ENCODE measurements around the gene DLGAP1. TPM values are rescaled to one million over a fixed set of nuclear protein-coding genes. Genes with fewer than 3 reads are reported as not detected.

Gene DLGAP1
- total and polyA plus RNA-seq, 2 of the 4 experiments (the other 2 are of a cell fraction): under 0.01 to 0.09 TPM

GRCh38 chr18:3525870-3526420 lies 929.2 kb downstream of the DLGAP1 start (continued):
- no peak for TF ChIP-seq CTCF (conservative IDR thresholded peaks at IDR 0.05; ENCODE audit: low read depth, low read length)
- TF ChIP-seq NFE2L2 (IDR thresholded peaks at IDR 0.05; ENCODE audit: low read depth, low read length): no peak

GRCh38 chr18:3524706-3525105 lies 930.4 kb downstream of the DLGAP1 start:
- Histone ChIP-seq H3K4me1 (ENCODE audit: control insufficient read depth, insufficient read depth, low read length) (peaks cover 2% of the 10 kb centered on the region; the same call in 1 of the 2 replicates), H3K4me3 (ENCODE audit: insufficient read depth, low read depth, low read length) (no peak overlapping the region), H2BK5ac (ENCODE audit: low read depth, low read length, poor library complexity, severe bottlenecking) (no peak overlapping the region), H4K5ac (ENCODE audit: low read depth, low read length) (no peak overlapping the region), H3K27ac (ENCODE audit: insufficient read depth, low read length) (no peak overlapping the region), H3K9ac (ENCODE audit: low read depth, low read length) (no peak overlapping the region), H4K20me1 (ENCODE audit: insufficient read depth, low read length) (no peaks in the 10 kb centered on the region), H2BK120ac (ENCODE audit: low read depth, low read length) (no peak overlapping the region), H3K27me3 (ENCODE audit: control insufficient read depth, insufficient read depth, low read length) (peaks cover 12% of the 10 kb centered on the region), H3K4ac (ENCODE audit: low read depth, low read length) (no peak overlapping the region), H4K8ac (ENCODE audit: low read depth in 2 of 2, low read length in 2 of 2) (no peak overlapping the region), H2AK9ac (replicated peaks; ENCODE audit: low read depth, low read length, poor library complexity) (no peak overlapping the region), H2BK20ac (ENCODE audit: low read depth, low read length) (no peak overlapping the region), H2AK5ac (ENCODE audit: low read depth, low read length) (no peak overlapping the region), H3K4me2 (ENCODE audit: low read depth, low read length) (no peak overlapping the region), H3K18ac (ENCODE audit: low read depth, low read length) (no peak overlapping the region), H3K23ac (ENCODE audit: low read depth, low read length) (no peak overlapping the region), H3K14ac (replicated peaks; ENCODE audit: low read depth, low read length) (no peak overlapping the region), H3K9me3 (ENCODE audit: control insufficient read depth, insufficient read depth, low read length) (peaks cover 3% of the 10 kb centered on the region; the same call in 1 of the 2 replicates), H2BK15ac (ENCODE audit: low read depth, low read length) (no peak overlapping the region), H3K9me1 (ENCODE audit: insufficient read depth, low read length) (no peaks in the 10 kb centered on the region), H3K79me1 (ENCODE audit: low read depth in 1 of 2, low read length in 2 of 2) (no peaks in the 10 kb centered on the region), H4K91ac (ENCODE audit: insufficient read depth, low read depth, low read length) (no peak overlapping the region), H3K56ac (ENCODE audit: extremely low read depth, insufficient read depth, low read length) (no peak overlapping the region), H3K36me3 (ENCODE audit: control insufficient read depth, insufficient read depth, low read length) (no peaks in the 10 kb centered on the region), H2AFZ (replicated peaks; ENCODE audit: low read length, poor library complexity) (no peak overlapping the region)
- DNase-seq: no peak
- intact Hi-C loops (cut with micrococcal nuclease): no loop called here
- no CpG with 5 or more reads among the region's 5 CpGs for WGBS, 2 experiments (ENCODE audit: extremely low coverage in 2 of 2, insufficient read length in 1 of 2)
- ATAC-seq (ENCODE audit: low read depth): no peak
- in situ Hi-C loops (cut with MboI; ENCODE audit: low sequenced_read_pairs): no loop called here
- ChIA-PET POLR2A (ENCODE audit: unreplicated experiment) (no interaction called here), CTCF (interaction anchor here (0.9 kb wide), 1 partner anchor 17 kb away, joined by 3 read pairs; no protein-coding TSS in a partner anchor)
- no TSS peak for BruUV-seq (replicated peaks)
- dilution Hi-C loops (cut with HindIII; ENCODE audit: low sequenced_read_pairs, unreplicated experiment): no loop called here
- TF ChIP-seq CEBPB (IDR thresholded peaks at IDR 0.05; ENCODE audit: low read depth, low read length) (0 out of 2 replicates have a peak, but pooled peaks have one; percentile 22), CTCF (conservative IDR thresholded peaks at IDR 0.05; ENCODE audit: low read depth, low read length) (no peak)
